GM10266 (cell line): ENCODE data around the gene ADAM11.

Source experiments
- DNase-seq: peaks from one replicate; pipeline ENCODE4 v3.0.0; 2012; ENCODE audit errors: extremely low spot score
- CTCF ChIP-seq: IDR thresholded peaks from 2 replicates; pipeline ENCODE4 v1.5.1; 2012; ENCODE audit warnings: mild to moderate bottlenecking, low read depth; ENCODE audit not compliant: control insufficient read depth, insufficient read depth; ENCODE audit errors: missing control alignments

Gene ADAM11

DNA sequence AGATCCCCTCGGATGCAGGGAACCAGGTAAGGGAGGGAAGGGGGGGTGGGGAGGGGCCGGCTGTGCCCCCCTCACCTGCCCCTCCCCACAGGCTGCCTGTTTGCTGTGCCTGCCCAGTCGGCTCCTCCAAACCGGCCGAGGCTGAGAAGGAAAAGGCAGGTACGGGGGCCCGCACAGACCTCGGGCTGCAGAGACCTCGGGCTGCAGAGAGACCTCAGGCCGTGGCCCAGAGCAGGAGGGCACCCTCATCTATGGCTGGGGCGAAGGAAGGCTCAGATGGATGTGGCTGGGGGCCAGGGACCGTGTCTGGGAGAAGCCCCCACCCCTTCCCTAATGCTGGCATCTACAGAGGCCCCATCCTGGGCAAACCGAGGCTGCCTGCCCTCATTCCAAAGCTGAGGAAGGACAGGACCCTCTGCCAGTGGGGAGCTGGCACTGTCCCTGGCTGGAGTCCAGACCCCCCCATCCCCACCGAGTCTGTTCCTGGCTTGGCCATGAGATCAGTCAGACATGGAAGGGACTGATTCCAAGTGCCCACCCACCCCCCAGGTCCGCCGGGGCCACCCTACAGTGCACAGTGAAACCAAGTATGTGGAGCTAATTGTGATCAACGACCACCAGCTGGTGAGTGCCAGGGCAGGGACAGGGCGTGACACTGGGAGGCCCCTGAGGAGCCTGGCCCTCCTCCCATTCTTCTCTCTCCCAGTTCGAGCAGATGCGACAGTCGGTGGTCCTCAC, 13.7 kb downstream of the ADAM11 start:
- no peak for TF ChIP-seq CTCF
- DNase-seq, result no peak

DNA sequence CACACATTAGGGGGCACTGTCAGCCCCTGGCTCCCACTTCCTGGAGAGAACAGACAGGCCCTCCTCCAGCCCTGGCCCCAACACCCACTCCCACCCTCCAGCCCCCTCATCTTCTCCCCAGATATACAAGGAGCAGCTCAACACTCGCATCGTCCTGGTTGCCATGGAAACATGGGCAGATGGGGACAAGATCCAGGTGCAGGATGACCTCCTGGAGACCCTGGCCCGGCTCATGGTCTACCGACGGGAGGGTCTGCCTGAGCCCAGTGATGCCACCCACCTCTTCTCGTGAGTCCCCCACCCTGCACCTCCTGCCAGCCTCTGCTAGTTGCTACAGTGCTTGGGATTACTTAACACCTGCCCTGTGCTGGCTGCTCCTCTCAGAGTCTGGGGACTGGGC, 14.4 kb downstream of the ADAM11 start:
- no peak for DNase-seq
- no peak for TF ChIP-seq CTCF

DNA sequence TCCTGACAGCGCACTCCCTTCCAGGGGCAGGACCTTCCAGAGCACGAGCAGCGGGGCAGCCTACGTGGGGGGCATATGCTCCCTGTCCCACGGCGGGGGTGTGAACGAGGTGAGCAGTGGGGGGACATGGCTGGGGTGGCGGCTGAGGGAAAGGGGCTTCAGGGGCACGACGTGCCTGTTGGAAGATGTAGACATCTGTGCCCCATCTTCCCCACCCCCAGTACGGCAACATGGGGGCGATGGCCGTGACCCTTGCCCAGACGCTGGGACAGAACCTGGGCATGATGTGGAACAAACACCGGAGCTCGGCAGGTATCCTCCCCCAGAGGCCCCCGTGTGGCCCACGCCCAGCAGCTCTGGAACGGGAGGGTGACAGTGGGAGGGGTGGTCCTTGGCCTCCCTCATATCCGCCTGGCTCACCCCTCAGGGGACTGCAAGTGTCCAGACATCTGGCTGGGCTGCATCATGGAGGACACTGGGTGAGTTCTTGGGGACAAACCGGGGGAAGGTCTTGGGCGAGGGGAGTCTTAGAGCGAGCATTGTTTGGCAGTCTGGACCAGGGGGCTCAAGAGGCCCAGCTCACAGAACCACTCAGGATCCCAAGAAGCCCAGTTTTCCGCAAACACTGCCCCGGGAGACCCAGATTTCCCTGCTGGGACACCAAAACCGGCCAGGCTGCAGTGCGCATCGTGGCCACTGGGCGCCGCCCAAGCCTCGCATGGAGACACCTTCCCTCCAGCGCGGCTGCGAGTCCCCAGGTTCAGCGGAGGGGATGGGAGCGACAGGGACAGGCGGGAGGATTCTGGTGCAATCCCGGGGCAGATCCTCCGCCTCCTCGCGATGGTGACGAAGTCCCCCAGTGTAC, 15.7 kb downstream of the ADAM11 start:
- DNase-seq, result peak; percentile 89
- TF ChIP-seq CTCF, result peak; percentile 100

DNA sequence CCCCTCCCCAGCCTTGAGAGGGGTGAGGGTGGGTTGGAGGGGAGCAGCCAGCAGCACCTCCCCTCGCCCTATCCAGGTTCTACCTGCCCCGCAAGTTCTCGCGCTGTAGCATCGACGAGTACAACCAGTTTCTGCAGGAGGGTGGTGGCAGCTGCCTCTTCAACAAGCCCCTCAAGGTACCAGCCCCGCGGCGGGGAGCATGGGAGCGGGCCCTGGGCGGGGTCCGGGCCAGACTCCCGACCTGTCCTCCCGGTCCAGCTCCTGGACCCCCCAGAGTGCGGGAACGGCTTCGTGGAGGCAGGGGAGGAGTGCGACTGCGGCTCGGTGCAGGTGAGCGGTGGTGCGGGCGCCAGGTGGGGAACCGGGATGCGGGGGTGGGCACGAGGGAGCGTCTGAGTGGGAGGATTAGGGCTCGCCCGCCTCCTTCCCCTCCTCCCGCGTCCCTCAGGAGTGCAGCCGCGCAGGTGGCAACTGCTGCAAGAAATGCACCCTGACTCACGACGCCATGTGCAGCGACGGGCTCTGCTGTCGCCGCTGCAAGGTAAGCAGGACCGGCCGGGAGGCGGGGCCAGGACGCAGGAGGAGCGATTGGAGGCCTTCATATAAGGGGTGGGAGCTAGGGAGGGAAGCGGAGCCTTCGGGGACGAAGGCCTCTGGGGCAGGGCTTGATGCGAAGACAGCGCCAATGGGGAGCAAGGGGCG, 16.5 kb downstream of the ADAM11 start:
- DNase-seq, result peak; percentile 98

GRCh38 chr17:44775838-44776621, 17.2 kb downstream of the ADAM11 start:
- no peak for TF ChIP-seq CTCF
- DNase-seq, result no peak

More for the DNA sequence above, 16.5 kb downstream of the ADAM11 start:
- TF ChIP-seq CTCF, result no peak

GRCh38 chr17:44776628-44777393, 18.0 kb downstream of the ADAM11 start:
- no peak for DNase-seq
- TF ChIP-seq CTCF, result no peak
